Measurements from ENCODE around the gene CHRNB2. TPM values are rescaled to one million over a fixed set of nuclear protein-coding genes. Genes with fewer than 3 reads are reported as not detected.

The CHRNB2 gene
- total RNA-seq, 4 donors from 2014 or later, result under 0.01 to 0.65 (median 0.19) TPM

GRCh38 chr1:154571964-154572288 lies 4.3 kb downstream of the CHRNB2 start:
- DNase-seq (ENCODE audit: extremely low spot score), result no peak
- Histone ChIP-seq H3K4me3 (no peak overlapping the region), H3K27ac (replicated peaks in 1 of 4) (no peak overlapping the region), H3K27me3 (peaks cover 0 to 40% (median 0%) of the 10 kb centered on the region in 4 donors), H3K4me1 (peaks cover 8 to 13% (median 12%) of the 10 kb centered on the region in 4 donors), H3K36me3 (no peaks in the 10 kb centered on the region), H3K9me3 (no peaks in the 10 kb centered on the region)
- WGBS, result 100% methylated on average over 14 of the region's 29 CpGs
- intact Hi-C loops (cut with DNase I), result no loop called here
- TF ChIP-seq POLR2A (IDR thresholded peaks at IDR 0.05; ENCODE audit: low read depth) (no peak), EP300 (IDR thresholded peaks at IDR 0.05) (no peak), CTCF (IDR thresholded peaks at IDR 0.05) (no peak), POLR2AphosphoS5 (IDR thresholded peaks at IDR 0.05) (no peak)

- Histone ChIP-seq H3K27ac (replicated peaks in 1 of 4) (no peak overlapping the region), H3K36me3 (peaks cover 0 to under 1% (median 0%) of the 10 kb centered on the region in 4 donors), H3K4me1 (peaks cover 6 to 14% (median 12%) of the 10 kb centered on the region in 4 donors), H3K9me3 (no peaks in the 10 kb centered on the region), H3K27me3 (peaks cover 0 to 33% (median 0%) of the 10 kb centered on the region in 4 donors), H3K4me3 (no peak overlapping the region)
- WGBS, result 79% methylated on average over 3 of the region's 10 CpGs
- DNase-seq (ENCODE audit: extremely low spot score), result no peak
- intact Hi-C loops (cut with DNase I), result no loop called here
- TF ChIP-seq POLR2A (IDR thresholded peaks at IDR 0.05; ENCODE audit: low read depth) (no peak), CTCF (IDR thresholded peaks at IDR 0.05) (no peak)
These were observed 5.0 kb downstream of the CHRNB2 start for GRCh38 chr1:154572468-154573167.

- Histone ChIP-seq H3K36me3 (peaks cover 0 to 5% (median 2%) of the 10 kb centered on the region in 4 donors), H3K27me3 (peaks cover 0 to 28% (median 0%) of the 10 kb centered on the region in 4 donors), H3K9me3 (no peaks in the 10 kb centered on the region), H3K27ac (replicated peaks in 1 of 4) (no peak overlapping the region), H3K4me1 (peaks cover 5 to 14% (median 11%) of the 10 kb centered on the region in 4 donors), H3K4me3 (no peak overlapping the region)
- WGBS, result 75% methylated on average over 3 of the region's 3 CpGs
- intact Hi-C loops (cut with DNase I), result no loop called here
- DNase-seq (ENCODE audit: extremely low spot score), result no peak
- TF ChIP-seq POLR2AphosphoS5 (IDR thresholded peaks at IDR 0.05), result no peak
- TF ChIP-seq CTCF (IDR thresholded peaks at IDR 0.05), result no peak
- TF ChIP-seq POLR2A (IDR thresholded peaks at IDR 0.05; ENCODE audit: low read depth), result no peak
- no peak for TF ChIP-seq EP300 (IDR thresholded peaks at IDR 0.05)
These were observed 5.6 kb downstream of the CHRNB2 start for GRCh38 chr1:154573168-154573510.

GRCh38 chr1:154574716-154575115 lies 7.1 kb downstream of the CHRNB2 start:
- H3K27me3 ChIP-seq, result peaks cover 0 to 14% (median 0%) of the 10 kb centered on the region in 4 donors
- H3K4me3 ChIP-seq, result no peak overlapping the region
- intact Hi-C loops (cut with DNase I), result no loop called here
- 22% methylated on average over 7 of the region's 7 CpGs for WGBS
- peaks cover 0 to 21% (median 18%) of the 10 kb centered on the region in 4 donors for H3K36me3 ChIP-seq
- no peak for DNase-seq (ENCODE audit: extremely low spot score)
- no peak for TF ChIP-seq CTCF (IDR thresholded peaks at IDR 0.05)
- no peak for TF ChIP-seq POLR2AphosphoS5 (IDR thresholded peaks at IDR 0.05)
- no peak for TF ChIP-seq EP300 (IDR thresholded peaks at IDR 0.05)
- no peak for TF ChIP-seq POLR2A (IDR thresholded peaks at IDR 0.05; ENCODE audit: low read depth)
- H3K4me1 ChIP-seq, result peaks cover 11 to 14% (median 11%) of the 10 kb centered on the region in 4 donors
- H3K9me3 ChIP-seq, result no peaks in the 10 kb centered on the region
- H3K27ac ChIP-seq (replicated peaks in 1 of 4), result no peak overlapping the region

All from esophagus muscularis mucosa (tissue), 4 donors.